Right atrium auricular region (tissue), 2 donors: ENCODE measurements around the gene LCE1A. TPM values are rescaled to one million over a fixed set of nuclear protein-coding genes. Genes with fewer than 3 reads are reported as not detected.

Source experiments
- DNase-seq: peaks from one replicate; pipeline ENCODE4 v3.0.0-alpha.2; 2019; ENCODE audit warnings: low spot score
- H3K27ac ChIP-seq, 2 donors: fragments of 200-600 bp; sonication (generic); 1 replicate in 1 of 2; 2 replicates in 1 of 2; pipeline ENCODE4 v1.5.1; 2016 to 2019
- H3K27me3 ChIP-seq, 2 donors: fragments of 200-600 bp; sonication (generic); one replicate each; pipeline versions ENCODE4 v1.5.1 to v1.6.0; 2017 to 2019
- H3K36me3 ChIP-seq: fragments of 200-600 bp; sonication (generic); one replicate; pipeline ENCODE4 v1.5.1; 2016
- H3K4me1 ChIP-seq, 2 donors: fragments of 200-600 bp; sonication (generic); one replicate each; pipeline versions ENCODE4 v1.5.1 to v1.6.0; 2017 to 2019
- H3K4me3 ChIP-seq, 2 donors: fragments of 200-600 bp; sonication (generic); 1 replicate in 1 of 2; 2 replicates in 1 of 2; pipeline ENCODE4 v1.5.1; 2017 to 2019; ENCODE audit warnings: mild to moderate bottlenecking in 1 of 2, moderate library complexity in 1 of 2
- H3K9me3 ChIP-seq, 2 donors: fragments of 200-600 bp; sonication (generic); one replicate each; pipeline ENCODE4 v1.5.1; 2019
- CTCF ChIP-seq, 2 donors: fragments of 200-600 bp; sonication (generic); IDR thresholded peaks; one replicate each; pipeline ENCODE4 v1.5.1; 2019; ENCODE audit warnings: antibody characterized with exemption in 2 of 2
- total RNA-seq, 2 donors: library from RNA; depleted of rRNA; stranded (reverse); fragments of >200 nt; gene quantifications; one replicate each; pipeline ENCODE4 v1.1.0, GENCODE V29; 2016

The LCE1A gene
- total RNA-seq, 2 donors from 2014 or later, result not detected

- DNase-seq, result no peak
- TF ChIP-seq CTCF (IDR thresholded peaks at IDR 0.05), result no peak
- Histone ChIP-seq H3K36me3 (no peaks in the 10 kb centered on the region), H3K4me1 (no peaks in the 10 kb centered on the region), H3K27me3 (no peaks in the 10 kb centered on the region), H3K4me3 (no peak within 1 kb of the TSS), H3K9me3 (no peaks in the 10 kb centered on the region), H3K27ac (no peak within 1 kb of the TSS)
Measured at GRCh38 chr1:152796421-152796820, 30.9 kb upstream of the LCE1A start, which contains the start of gene LCE1D. Gene LCE1D, plus strand, starts transcription at chr1:152796721. Its CDS starts 1,074 bp downstream, at chr1:152797795.

- Histone ChIP-seq H3K4me1 (no peaks in the 10 kb centered on the region), H3K4me3 (no peak overlapping the region), H3K36me3 (no peaks in the 10 kb centered on the region), H3K27ac (no peak overlapping the region), H3K27me3 (no peaks in the 10 kb centered on the region), H3K9me3 (no peaks in the 10 kb centered on the region)
- DNase-seq, result no peak
- no peak for TF ChIP-seq CTCF (IDR thresholded peaks at IDR 0.05)
Measured at GRCh38 chr1:152801333-152801732, 25.9 kb upstream of the LCE1A start.

- H3K4me1 ChIP-seq, result no peaks in the 10 kb centered on the region
- no peaks in the 10 kb centered on the region for H3K36me3 ChIP-seq
- DNase-seq, result no peak
- H3K27me3 ChIP-seq, result no peaks in the 10 kb centered on the region
- no peaks in the 10 kb centered on the region for H3K9me3 ChIP-seq
- no peak for TF ChIP-seq CTCF (IDR thresholded peaks at IDR 0.05)
- no peak within 1 kb of the TSS for H3K4me3 ChIP-seq
- no peak within 1 kb of the TSS for H3K27ac ChIP-seq
Measured at GRCh38 chr1:152806576-152806975, 20.7 kb upstream of the LCE1A start, which contains the start of gene LCE1C. Gene LCE1C, minus strand, starts transcription at chr1:152806651. Its CDS starts 1,173 bp downstream, at chr1:152805478.

- TF ChIP-seq CTCF (IDR thresholded peaks at IDR 0.05), result no peak
- no peaks in the 10 kb centered on the region for H3K27me3 ChIP-seq
Measured at GRCh38 chr1:152811050-152811449, 16.2 kb upstream of the LCE1A start.

GRCh38 chr1:152811671-152812070 lies 15.6 kb upstream of the LCE1A start, which contains the start of gene LCE1B:
Gene LCE1B, plus strand, starts transcription at chr1:152811971. Its CDS starts 476 bp downstream, at chr1:152812447.
- Histone ChIP-seq H3K27ac (no peak within 1 kb of the TSS), H3K36me3 (no peaks in the 10 kb centered on the region), H3K27me3 (no peaks in the 10 kb centered on the region), H3K4me3 (no peak within 1 kb of the TSS), H3K4me1 (no peaks in the 10 kb centered on the region), H3K9me3 (no peaks in the 10 kb centered on the region)
- no peak for TF ChIP-seq CTCF (IDR thresholded peaks at IDR 0.05)
- no peak for DNase-seq

More at GRCh38 chr1:152811050-152811449, 16.2 kb upstream of the LCE1A start:
- Histone ChIP-seq H3K9me3 (no peaks in the 10 kb centered on the region), H3K27ac (no peak overlapping the region), H3K4me1 (no peaks in the 10 kb centered on the region), H3K36me3 (no peaks in the 10 kb centered on the region), H3K4me3 (no peak overlapping the region)
- DNase-seq, result no peak

GRCh38 chr1:152817309-152817708 lies 10.0 kb upstream of the LCE1A start:
- no peak for DNase-seq
- Histone ChIP-seq H3K4me3 (no peak overlapping the region), H3K36me3 (no peaks in the 10 kb centered on the region), H3K27me3 (no peaks in the 10 kb centered on the region), H3K27ac (no peak overlapping the region), H3K9me3 (no peaks in the 10 kb centered on the region), H3K4me1 (no peaks in the 10 kb centered on the region)
- no peak for TF ChIP-seq CTCF (IDR thresholded peaks at IDR 0.05)
